GM19193 (cell line): ENCODE data around the gene CDA.

Source experiments
- POLR2A ChIP-seq: IDR thresholded peaks from 4 replicates; pipeline ENCODE4 v1.6.1; 2011; ENCODE audit not compliant: insufficient read depth, insufficient read length; ENCODE audit errors: extremely low read depth

CDA gene

DNA sequence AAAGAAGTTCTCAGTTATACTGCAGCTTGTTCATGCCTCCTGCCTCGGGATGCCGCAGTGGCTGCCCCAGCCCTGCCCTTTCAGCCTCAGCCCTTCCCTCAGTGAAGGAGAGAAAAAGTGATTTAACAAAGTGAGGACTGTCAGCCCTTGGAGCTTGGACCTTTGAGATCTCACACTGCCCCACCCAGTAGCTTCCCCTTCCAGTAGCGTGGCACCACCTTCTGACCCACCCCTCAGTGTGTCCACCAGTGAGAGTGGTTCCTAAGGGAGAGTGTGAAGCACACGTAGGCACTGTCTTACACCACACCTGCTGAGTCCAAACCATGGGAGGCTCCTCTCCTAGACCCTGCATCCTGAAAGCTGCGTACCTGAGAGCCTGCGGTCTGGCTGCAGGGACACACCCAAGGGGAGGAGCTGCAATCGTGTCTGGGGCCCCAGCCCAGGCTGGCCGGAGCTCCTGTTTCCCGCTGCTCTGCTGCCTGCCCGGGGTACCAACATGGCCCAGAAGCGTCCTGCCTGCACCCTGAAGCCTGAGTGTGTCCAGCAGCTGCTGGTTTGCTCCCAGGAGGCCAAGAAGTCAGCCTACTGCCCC, at the start of gene CDA:
Gene CDA, plus strand, starts transcription at position 464 of the 592 bp plus-strand sequence. Its CDS starts 33 bp downstream, at position 497.
- TF ChIP-seq POLR2A: no peak

DNA sequence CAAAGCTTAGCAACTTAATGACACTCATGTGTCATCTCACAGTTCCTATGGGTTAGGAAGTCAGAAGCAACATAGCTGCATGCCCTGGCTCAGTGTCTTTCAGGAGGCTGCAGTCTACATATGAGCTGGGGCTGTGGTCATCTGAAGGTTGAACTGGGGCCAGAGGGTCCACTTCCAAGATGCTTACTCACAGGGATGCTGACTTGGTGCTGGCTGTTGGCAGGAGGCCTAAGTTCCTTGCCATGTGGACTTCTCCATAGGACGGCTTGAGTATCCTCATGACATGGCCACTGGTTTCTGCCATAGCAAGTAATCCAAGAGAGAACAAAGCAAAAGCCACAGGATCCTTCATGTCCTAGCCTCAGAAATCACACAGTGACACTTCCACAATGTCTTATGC, 48.6 kb upstream of the CDA start:
- TF ChIP-seq POLR2A: no peak

DNA sequence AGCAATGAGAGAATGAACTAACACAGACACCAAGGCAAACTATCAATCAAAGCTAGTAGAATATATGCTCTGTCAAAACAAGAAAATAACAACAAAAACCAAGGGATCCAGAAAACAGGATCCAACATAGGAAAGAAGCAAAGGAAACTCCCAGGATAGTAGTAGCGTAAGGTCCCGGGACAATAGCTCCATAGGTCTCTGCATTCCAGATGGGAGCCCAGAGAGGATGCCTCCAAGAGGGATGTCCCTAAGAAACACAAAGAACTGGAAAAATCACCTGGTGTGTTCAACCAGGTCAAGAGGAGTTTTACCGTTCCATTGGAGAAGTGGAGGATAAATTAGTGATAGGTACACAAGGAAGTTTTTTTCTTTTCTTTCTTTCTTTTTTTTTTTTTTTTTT, 42.3 kb upstream of the CDA start:
- no peak for TF ChIP-seq POLR2A

DNA sequence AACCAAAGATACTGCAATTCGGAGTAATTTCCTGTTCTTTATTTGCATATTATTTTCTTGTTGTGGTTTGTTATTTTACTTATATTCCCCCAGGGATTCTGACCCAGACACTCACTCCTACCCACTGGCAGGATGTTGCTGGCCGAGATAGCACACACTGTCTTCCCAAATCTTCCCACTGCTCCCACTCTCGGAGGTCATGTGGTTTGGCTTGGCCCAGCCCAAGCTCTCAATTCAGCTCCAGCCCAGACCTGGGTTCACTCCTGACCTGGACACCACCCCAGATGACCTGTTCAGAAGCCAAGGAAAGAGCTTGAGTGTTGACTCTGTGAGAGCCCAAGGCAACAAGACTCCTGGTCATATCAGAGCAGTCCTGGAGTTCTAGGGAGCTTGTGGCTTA, 37.7 kb upstream of the CDA start:
- no peak for TF ChIP-seq POLR2A

DNA sequence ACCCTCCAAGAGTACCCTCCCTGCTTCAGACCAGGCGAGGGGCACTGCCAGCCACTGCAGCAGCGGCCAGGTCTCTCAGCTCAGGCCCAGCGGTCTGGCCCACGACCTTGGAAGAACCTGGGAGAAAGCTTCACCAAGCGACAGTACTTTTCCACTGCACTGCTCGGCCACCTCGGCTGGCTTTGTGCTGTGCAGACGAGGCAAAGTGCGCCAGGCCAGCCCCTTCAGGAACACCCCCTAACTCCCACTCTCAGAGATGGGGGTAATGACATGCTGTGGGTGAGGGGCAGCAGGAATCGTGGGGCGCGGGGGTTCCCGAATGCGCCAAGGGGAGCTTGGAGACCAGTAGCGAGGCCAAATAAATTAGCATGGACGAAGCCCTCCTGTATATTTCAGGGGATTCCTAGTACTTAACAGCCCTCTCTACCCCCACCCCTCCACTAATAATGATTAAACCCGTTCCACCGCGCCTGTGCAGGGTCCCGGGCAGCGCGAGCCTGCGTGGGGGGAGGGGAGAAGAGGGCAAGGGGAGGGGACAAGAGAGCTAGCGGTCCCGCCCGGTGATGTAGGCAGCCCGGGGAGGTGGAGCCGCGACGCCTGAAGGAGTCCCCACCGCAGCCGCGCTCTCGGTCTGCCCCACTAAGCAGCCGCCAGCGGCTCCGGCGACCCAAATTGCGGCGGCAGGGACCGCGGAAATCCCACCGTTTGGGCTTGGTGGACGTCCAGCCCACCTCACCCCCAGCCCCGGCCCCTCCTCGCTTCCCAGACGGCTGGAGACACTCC, 36.8 kb upstream of the CDA start, which contains the start of gene FAM43B:
Gene FAM43B, plus strand, starts transcription at position 629 of the 783 bp plus-strand sequence. CDS start 401 bp downstream, outside the sequence.
- no peak for TF ChIP-seq POLR2A

DNA sequence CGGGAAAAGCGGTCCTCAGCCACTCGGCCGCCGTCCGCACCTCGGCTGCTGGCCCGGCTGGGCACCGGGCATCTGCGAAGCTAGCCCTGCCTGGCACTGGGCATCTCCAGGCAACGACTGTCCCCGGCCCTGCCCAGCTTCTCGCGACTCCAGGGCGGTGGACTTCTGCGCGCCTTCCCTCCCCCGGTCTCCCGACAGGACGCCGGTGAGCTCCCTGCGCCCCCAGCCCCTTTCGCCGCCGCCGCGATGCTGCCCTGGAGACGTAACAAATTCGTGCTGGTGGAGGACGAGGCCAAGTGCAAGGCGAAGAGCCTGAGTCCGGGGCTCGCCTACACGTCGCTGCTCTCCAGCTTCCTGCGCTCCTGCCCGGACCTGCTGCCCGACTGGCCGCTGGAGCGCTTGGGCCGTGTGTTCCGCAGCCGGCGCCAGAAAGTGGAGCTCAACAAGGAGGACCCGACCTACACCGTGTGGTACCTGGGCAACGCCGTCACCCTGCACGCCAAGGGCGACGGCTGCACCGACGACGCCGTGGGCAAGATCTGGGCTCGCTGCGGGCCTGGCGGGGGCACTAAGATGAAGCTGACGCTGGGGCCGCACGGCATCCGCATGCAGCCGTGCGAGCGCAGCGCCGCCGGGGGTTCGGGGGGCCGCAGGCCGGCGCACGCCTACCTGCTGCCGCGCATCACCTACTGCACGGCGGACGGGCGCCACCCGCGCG, 36.0 kb upstream of the CDA start:
- no peak for TF ChIP-seq POLR2A

DNA sequence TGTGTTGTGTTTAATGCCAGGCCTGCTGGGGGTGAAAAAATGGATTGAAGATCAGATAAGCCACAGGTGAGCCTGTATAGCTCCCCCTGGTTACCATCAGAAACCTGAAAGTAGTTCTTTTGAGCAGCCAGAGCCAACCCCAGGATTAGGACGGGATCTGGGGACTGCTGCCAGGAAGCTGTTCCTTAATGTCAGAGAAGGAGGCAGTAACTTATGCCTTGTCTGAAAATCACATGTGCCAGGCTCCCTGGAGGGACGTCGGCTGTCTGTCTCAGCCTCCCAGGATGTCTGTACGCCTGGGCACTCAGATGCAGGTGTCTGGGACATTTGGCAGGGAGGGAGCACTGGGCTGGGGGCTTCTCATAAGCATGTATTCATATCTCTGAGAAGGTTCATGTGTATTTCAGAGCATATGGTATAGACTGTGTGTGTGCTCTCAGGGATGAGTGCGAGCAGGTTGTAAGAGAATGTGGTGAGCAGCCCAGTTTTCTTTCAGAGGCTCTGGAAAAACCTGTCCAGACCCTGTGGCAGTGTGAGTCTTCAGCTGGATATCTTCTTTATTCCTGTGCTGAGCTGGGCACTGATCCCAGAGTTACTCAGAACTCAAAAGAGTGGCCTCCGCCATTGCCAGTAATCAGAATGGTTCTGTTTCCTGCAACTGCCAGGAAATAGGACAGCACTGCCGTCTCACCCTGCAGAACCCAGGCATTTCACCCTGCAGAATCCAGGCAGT, 33.7 kb upstream of the CDA start:
- no peak for TF ChIP-seq POLR2A

DNA sequence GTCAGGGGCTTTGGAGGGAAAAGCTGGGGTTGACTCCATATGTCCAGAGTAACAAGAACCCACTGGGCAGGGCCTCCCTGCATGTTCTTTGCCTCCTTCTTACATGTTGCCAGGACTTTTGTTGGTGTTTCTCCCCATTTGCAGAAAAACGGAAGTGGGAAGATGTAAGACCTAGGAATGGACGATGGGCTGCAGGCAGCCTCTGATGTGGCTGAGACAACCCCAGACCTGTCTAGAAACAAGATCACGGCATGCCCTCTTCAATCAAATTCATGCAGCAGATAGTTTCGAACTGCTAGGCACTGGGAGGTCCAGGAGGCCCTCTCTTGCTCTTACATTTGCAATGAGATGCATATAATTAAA, 33.2 kb upstream of the CDA start:
- no peak for TF ChIP-seq POLR2A

DNA sequence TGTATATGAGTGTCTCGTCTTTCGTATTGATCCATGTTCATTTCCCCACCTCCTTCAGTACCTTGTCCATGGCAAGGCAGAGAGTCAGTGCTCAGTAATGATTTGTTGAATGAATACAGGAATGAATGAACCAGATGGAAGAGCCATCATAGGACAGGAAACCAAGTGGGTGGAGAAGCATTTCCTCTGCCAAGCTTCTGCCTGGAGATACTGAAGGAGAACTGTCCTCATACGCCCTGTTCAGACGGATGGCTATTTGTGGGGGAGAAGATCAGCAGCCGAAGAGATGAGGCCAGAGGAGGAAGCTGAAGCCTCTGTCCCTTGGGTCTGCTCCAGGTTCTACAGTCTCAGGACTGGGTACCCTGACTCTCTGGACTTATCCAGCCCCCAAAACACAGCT, 30.7 kb upstream of the CDA start:
- no peak for TF ChIP-seq POLR2A

DNA sequence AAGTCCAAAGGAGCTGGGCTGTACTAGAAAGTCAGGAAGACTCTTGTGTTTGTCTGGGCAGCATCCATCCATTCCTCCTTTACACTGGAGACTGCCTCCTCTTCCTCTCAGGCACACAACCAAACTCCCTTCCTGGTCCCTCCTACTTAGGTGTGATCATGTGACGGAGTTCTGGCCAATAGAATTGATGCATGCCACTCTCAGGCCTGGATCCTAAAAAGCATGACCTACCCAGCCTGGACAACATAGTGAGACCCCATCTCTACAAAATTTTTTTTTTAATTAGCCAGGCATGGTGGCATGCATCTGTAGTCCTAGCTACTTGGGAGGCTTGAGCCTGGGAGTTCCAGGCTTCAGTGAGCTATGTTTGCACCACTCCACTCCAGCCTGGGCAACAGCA, 27.9 kb upstream of the CDA start:
- no peak for TF ChIP-seq POLR2A

DNA sequence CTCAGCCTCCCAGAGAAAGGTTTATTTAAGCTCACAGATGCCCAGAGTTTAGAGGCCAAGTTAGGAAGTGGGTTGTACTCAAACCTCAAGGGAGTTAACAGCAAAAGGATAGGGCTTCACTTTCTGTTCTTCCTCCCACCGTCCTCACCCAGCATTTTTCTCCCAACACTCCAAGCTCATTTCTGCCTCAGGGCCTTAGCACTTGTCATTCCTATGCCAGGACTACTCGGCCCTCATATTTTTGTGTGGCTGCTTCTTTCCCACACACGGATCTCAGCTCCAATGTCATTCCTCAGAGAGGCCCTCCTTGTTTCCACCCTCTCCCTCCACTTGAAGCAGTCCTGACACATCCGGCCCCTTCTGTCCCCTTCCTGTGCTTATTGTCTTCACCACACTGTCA, 23.7 kb upstream of the CDA start:
- no peak for TF ChIP-seq POLR2A

DNA sequence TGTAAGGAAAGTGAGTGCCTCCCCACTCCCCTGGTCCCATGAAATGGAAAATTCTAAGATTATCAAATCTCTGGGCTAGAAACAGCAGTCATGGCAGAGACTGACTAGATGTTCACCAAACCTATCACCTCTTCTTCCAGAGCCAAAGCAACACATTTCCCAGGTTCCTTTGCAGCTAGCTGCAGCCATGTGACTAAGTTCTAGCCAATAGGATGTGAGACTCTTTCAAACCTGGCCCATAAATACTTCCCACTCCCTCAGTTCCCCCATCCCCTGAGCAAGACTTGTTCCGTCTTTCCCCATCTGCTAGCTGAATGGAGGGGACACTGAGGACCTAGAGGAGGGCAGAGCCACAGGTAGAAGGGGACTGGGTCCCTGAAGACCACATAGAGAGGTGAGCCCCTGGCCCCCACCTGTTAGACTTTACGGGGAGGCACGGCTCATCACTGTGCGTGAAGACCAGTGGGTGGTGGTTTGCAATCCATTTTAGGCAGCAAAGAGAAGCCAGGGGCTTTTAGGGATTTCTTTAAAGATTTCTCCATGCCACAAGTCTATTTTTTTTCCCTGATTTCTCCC, 19.3 kb upstream of the CDA start:
- no peak for TF ChIP-seq POLR2A

DNA sequence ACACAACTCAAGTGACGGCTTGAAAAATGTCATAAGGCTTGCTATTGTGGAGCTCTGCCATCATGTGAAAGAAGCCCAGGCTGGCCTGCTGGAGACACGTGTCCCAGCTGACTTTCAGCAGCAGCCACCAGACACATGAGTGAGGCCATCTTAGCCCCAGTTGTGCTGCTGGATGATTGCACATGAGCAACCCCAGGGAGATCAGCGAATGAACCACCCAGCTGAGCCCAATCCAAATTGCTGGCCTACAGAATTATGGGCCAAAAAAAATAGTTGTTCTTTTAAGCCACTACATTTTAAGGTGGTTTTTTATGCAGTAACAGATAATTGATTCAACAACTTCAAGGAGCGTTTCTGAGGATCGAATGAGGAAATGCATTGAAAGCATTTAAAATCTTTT, 17.5 kb upstream of the CDA start:
- no peak for TF ChIP-seq POLR2A

DNA sequence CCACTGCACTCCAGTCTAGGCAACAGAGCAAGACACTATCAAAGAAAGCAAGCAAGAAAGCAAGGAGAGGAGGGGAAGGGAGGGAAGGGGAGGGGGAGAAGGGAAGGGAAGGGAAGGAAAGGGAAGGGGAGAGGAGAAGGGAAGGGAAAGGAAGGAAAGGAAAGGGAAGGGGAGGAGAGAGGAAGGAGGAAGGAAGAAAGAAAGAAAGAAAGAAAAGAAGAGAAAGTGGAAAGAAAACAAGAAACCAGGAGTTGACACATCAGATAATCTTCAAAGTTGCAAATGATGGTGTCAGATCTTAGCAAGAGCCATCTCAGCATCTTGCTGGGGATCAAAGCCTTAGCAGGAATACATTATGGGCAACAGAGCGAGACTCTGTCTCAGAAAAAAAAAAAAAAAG, 14.9 kb upstream of the CDA start:
- TF ChIP-seq POLR2A: no peak

DNA sequence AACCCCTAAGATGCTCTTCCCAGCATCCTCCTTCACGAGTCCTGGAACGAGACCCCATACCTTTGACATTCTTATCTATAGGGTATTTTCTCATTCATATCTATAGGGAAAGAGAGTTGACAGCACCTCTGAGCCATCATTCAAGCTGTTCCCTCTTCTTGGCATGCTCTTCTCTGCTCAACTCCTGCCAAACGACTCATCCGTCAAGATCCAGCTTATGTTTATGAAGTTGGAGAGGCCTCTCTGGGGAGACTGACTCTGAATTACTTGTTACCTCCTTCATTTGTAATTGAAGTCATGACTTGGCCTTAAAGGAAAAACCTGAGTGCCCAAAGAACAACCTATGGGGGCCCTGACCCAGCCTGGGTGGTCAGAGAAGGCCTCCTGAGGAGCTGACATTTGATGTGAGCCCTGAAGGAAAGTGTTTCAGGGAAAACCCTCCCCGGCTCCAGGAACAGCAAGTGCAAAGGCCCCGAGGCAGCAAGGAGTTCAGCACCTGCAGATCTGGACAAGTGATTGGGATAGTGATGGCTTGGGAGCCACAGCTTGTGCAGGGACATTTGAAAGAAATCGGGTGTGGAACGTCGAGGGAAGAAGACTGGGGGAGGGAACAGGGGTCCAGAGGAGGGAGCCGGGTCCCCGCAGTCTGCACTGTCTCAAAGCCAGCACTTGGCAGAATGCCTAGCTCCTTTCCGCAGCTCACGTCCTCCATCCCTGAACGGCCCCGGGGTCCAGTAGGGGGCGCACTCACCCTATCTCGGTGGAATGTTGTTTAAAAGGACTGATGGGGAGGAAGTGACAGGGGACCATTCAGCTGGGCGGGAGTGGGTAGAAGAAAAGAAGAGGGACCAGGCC, 14.0 kb upstream of the CDA start:
- no peak for TF ChIP-seq POLR2A
